Type B pancreatic cell (in vitro differentiated cells): ENCODE measurements around the gene GET3. TPM values are rescaled to one million over a fixed set of nuclear protein-coding genes. Genes with fewer than 3 reads are reported as not detected.

ENCODE experiments used
- DNase-seq: peaks from one replicate; pipeline ENCODE4 v3.0.0; 2021; ENCODE audit warnings: mixed read lengths; ENCODE audit not compliant: unreplicated experiment; ENCODE audit errors: extremely low spot score
- H3K27ac Mint-ChIP-seq: 2 replicates; pipeline ENCODE4 v1.8.0; 2021; ENCODE audit warnings: mild to moderate bottlenecking, mixed read lengths
- H3K27me3 Mint-ChIP-seq: 2 replicates; pipeline ENCODE4 v1.8.0; 2021; ENCODE audit warnings: mixed read lengths
- H3K36me3 Mint-ChIP-seq: 2 replicates; pipeline ENCODE4 v1.8.0; 2021; ENCODE audit warnings: mixed read lengths
- H3K4me1 Mint-ChIP-seq: one replicate; pipeline ENCODE4 v1.8.0; 2021; ENCODE audit warnings: mixed read lengths; ENCODE audit not compliant: unreplicated experiment
- H3K4me3 Mint-ChIP-seq: 2 replicates; pipeline ENCODE4 v1.8.0; 2021; ENCODE audit warnings: mild to moderate bottlenecking, mixed read lengths
- H3K9me3 Mint-ChIP-seq: 2 replicates; pipeline ENCODE4 v1.8.0; 2021; ENCODE audit warnings: mixed read lengths
- CTCF ChIP-seq: fragments of 200-600 bp; sonication (generic); conservative IDR thresholded peaks from 2 replicates; pipeline ENCODE4 v1.5.0; 2021; ENCODE audit warnings: antibody characterized with exemption, mild to moderate bottlenecking
- total RNA-seq: library from RNA; stranded (reverse); gene quantifications from 2 replicates; pipeline ENCODE4 v1.2.1, GENCODE V29; 2021; ENCODE audit warnings: low replicate concordance

Gene GET3
- total RNA-seq, 1 donor from 2014 or later, result 59.6 TPM

GRCh38 chr19:12790628-12791344 is 53.5 kb downstream of the GET3 start:
- Mint-ChIP-seq H3K9me3 (no peaks in the 10 kb centered on the region), H3K27me3 (no peaks in the 10 kb centered on the region), H3K4me1 (peaks cover 30% of the 10 kb centered on the region), H3K36me3 (no peaks in the 10 kb centered on the region), H3K4me3 (peak overlapping the region; percentile 94), H3K27ac (peak overlapping the region; percentile 98)
- TF ChIP-seq CTCF, result no peak
- DNase-seq, result no peak

DNA sequence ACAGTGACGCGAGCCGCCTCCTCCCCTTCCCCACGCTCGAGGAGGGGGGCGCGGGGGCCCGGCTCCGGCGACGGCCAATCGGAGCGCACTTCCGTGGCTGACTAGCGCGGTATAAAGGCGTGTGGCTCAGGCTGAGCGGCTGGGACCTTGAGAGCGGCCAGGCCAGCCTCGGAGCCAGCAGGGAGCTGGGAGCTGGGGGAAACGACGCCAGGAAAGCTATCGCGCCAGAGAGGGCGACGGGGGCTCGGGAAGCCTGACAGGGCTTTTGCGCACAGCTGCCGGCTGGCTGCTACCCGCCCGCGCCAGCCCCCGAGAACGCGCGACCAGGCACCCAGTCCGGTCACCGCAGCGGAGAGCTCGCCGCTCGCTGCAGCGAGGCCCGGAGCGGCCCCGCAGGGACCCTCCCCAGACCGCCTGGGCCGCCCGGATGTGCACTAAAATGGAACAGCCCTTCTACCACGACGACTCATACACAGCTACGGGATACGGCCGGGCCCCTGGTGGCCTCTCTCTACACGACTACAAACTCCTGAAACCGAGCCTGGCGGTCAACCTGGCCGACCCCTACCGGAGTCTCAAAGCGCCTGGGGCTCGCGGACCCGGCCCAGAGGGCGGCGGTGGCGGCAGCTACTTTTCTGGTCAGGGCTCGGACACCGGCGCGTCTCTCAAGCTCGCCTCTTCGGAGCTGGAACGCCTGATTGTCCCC is 54.2 kb downstream of the GET3 start, which contains the start of gene JUNB:
JUNB (plus strand) TSS at position 142 of the 706 bp plus-strand sequence; CDS start at position 428, 286 bp downstream.
- H3K9me3 Mint-ChIP-seq, result no peaks in the 10 kb centered on the region
- peaks cover 2% of the 10 kb centered on the region for H3K36me3 Mint-ChIP-seq
- peak within 1 kb of the TSS; percentile 98 for H3K27ac Mint-ChIP-seq
- no peaks in the 10 kb centered on the region for H3K27me3 Mint-ChIP-seq
- H3K4me3 Mint-ChIP-seq, result peak within 1 kb of the TSS; percentile 94
- H3K4me1 Mint-ChIP-seq, result peaks cover 37% of the 10 kb centered on the region
- peak; percentile 47 for TF ChIP-seq CTCF
- peak; percentile 93 for DNase-seq

GRCh38 chr19:12792051-12792852 is 55.0 kb downstream of the GET3 start:
- TF ChIP-seq CTCF, result peak; percentile 10
- Mint-ChIP-seq H3K9me3 (no peaks in the 10 kb centered on the region), H3K4me1 (peaks cover 39% of the 10 kb centered on the region), H3K4me3 (peak overlapping the region; percentile 94), H3K27me3 (no peaks in the 10 kb centered on the region), H3K27ac (peak overlapping the region; percentile 98), H3K36me3 (peaks cover 5% of the 10 kb centered on the region)
- no peak for DNase-seq

- Mint-ChIP-seq H3K36me3 (peaks cover 5% of the 10 kb centered on the region), H3K27me3 (no peaks in the 10 kb centered on the region), H3K27ac (peak overlapping the region; percentile 97)
These were observed 55.6 kb downstream of the GET3 start for GRCh38 chr19:12792853-12793289.

More at GRCh38 chr19:12792853-12793289, 55.6 kb downstream of the GET3 start:
- Mint-ChIP-seq H3K4me3 (peak overlapping the region; percentile 94), H3K9me3 (no peaks in the 10 kb centered on the region), H3K4me1 (peaks cover 39% of the 10 kb centered on the region)
- no peak for TF ChIP-seq CTCF
- DNase-seq, result no peak
